Activated naive CD8-positive, alpha-beta T cell treated with anti-CD3 and anti-CD28 coated beads, Interleukin-2, amount 50 U/mL, for 24 hours (primary cell): ENCODE data around the gene TFPT.
"Not testable (repeated sequence)": the region's sequence is repeated elsewhere in the genome, so short reads cannot be mapped to it uniquely, and the experiment has no call there.

Experiments used
- ATAC-seq: fragments of 150-1000 bp; cut with Tn5 transposase; one replicate; pipeline ENCODE4 v1.10.0; 2021
- DNase-seq: peaks from one replicate; pipeline ENCODE4 v3.0.0; 2021
- H3K27ac Mint-ChIP-seq: one replicate; pipeline ENCODE4 v1.8.0; 2021; ENCODE audit warnings: mild to moderate bottlenecking, mixed read lengths
- H3K27me3 Mint-ChIP-seq: one replicate; pipeline ENCODE4 v1.8.0; 2021; ENCODE audit warnings: mixed read lengths
- H3K36me3 Mint-ChIP-seq: one replicate; pipeline ENCODE4 v1.8.0; 2021; ENCODE audit warnings: low read depth, mixed read lengths
- H3K4me1 Mint-ChIP-seq: one replicate; pipeline ENCODE4 v1.8.0; 2021; ENCODE audit warnings: mixed read lengths
- H3K4me3 Mint-ChIP-seq: one replicate; pipeline ENCODE4 v1.8.0; 2021; ENCODE audit warnings: mild to moderate bottlenecking, moderate library complexity, mixed read lengths
- H3K9me3 Mint-ChIP-seq: one replicate; pipeline ENCODE4 v1.8.0; 2021; ENCODE audit warnings: mixed read lengths

The TFPT gene

GRCh38 chr19:54114340-54115108 lies 933 bp downstream of the TFPT start:
- Mint-ChIP-seq H3K9me3 (no peaks in the 10 kb centered on the region), H3K27me3 (peaks cover 3% of the 10 kb centered on the region), H3K4me1 (peaks cover 35% of the 10 kb centered on the region), H3K27ac (peak overlapping the region; percentile 99), H3K4me3 (peak overlapping the region; percentile 98), H3K36me3 (peaks cover 27% of the 10 kb centered on the region)
- ATAC-seq (peak; percentile 51), DNase-seq (peak; percentile 64)

GRCh38 chr19:54109651-54110050 lies 5.8 kb downstream of the TFPT start:
- H3K9me3 Mint-ChIP-seq: no peaks in the 10 kb centered on the region
- H3K4me3 Mint-ChIP-seq: no peak overlapping the region
- H3K36me3 Mint-ChIP-seq: peaks cover 37% of the 10 kb centered on the region
- H3K27ac Mint-ChIP-seq: no peak overlapping the region
- DNase-seq (no peak), ATAC-seq (peak; percentile 55)
- no peaks in the 10 kb centered on the region for H3K27me3 Mint-ChIP-seq
- peaks cover 17% of the 10 kb centered on the region for H3K4me1 Mint-ChIP-seq

GRCh38 chr19:54108496-54108895 lies 7.0 kb downstream of the TFPT start:
- Mint-ChIP-seq H3K9me3 (no peaks in the 10 kb centered on the region), H3K4me1 (peaks cover 11% of the 10 kb centered on the region), H3K27ac (no peak overlapping the region), H3K36me3 (peaks cover 36% of the 10 kb centered on the region), H3K27me3 (no peaks in the 10 kb centered on the region), H3K4me3 (no peak overlapping the region)
- no peak for ATAC-seq
- DNase-seq: no peak

- no peaks in the 10 kb centered on the region for H3K9me3 Mint-ChIP-seq
- peaks cover 11% of the 10 kb centered on the region for H3K4me1 Mint-ChIP-seq
- H3K27me3 Mint-ChIP-seq: no peaks in the 10 kb centered on the region
- ATAC-seq: no peak
- H3K27ac Mint-ChIP-seq: no peak overlapping the region
- DNase-seq: no peak
- H3K4me3 Mint-ChIP-seq: no peak overlapping the region
- H3K36me3 Mint-ChIP-seq: peaks cover 32% of the 10 kb centered on the region
Measured at GRCh38 chr19:54107876-54108490, 7.5 kb downstream of the TFPT start.

GRCh38 chr19:54106716-54107115 lies 8.7 kb downstream of the TFPT start:
- ATAC-seq (no peak), DNase-seq (no peak)
- peaks cover 17% of the 10 kb centered on the region for H3K4me1 Mint-ChIP-seq
- no peaks in the 10 kb centered on the region for H3K27me3 Mint-ChIP-seq
- peaks cover 33% of the 10 kb centered on the region for H3K36me3 Mint-ChIP-seq
- no peak overlapping the region for H3K27ac Mint-ChIP-seq
- H3K9me3 Mint-ChIP-seq: no peaks in the 10 kb centered on the region
- no peak overlapping the region for H3K4me3 Mint-ChIP-seq

GRCh38 chr19:54105796-54106195 lies 9.7 kb downstream of the TFPT start:
- H3K27me3 Mint-ChIP-seq: no peaks in the 10 kb centered on the region
- H3K27ac Mint-ChIP-seq: no peak overlapping the region
- peaks cover 31% of the 10 kb centered on the region for H3K36me3 Mint-ChIP-seq
- peaks cover 18% of the 10 kb centered on the region for H3K4me1 Mint-ChIP-seq
- ATAC-seq (no peak), DNase-seq (no peak)
- no peaks in the 10 kb centered on the region for H3K9me3 Mint-ChIP-seq
- H3K4me3 Mint-ChIP-seq: no peak overlapping the region

- Mint-ChIP-seq H3K9me3 (no peaks in the 10 kb centered on the region), H3K36me3 (peaks cover 27% of the 10 kb centered on the region), H3K4me1 (peaks cover 18% of the 10 kb centered on the region), H3K27ac (no peak overlapping the region), H3K4me3 (no peak overlapping the region), H3K27me3 (no peaks in the 10 kb centered on the region)
- no peak for ATAC-seq
- no peak for DNase-seq
Measured at GRCh38 chr19:54104998-54105715, 10.3 kb downstream of the TFPT start.

- H3K27me3 Mint-ChIP-seq: no peaks in the 10 kb centered on the region
Measured at GRCh38 chr19:54102421-54103169, 12.9 kb downstream of the TFPT start, which contains the start of gene NDUFA3. NDUFA3 (plus strand) TSS chr19:54102855; CDS start chr19:54102879, 24 bp downstream.

GRCh38 chr19:54100561-54100960 lies 14.9 kb downstream of the TFPT start, which contains the start of gene OSCAR:
OSCAR (minus strand) TSS chr19:54100803; CDS start chr19:54100792, 11 bp downstream.
- Mint-ChIP-seq H3K4me1 (peaks cover 22% of the 10 kb centered on the region), H3K9me3 (no peaks in the 10 kb centered on the region), H3K36me3 (peaks cover 10% of the 10 kb centered on the region), H3K27me3 (peaks cover 5% of the 10 kb centered on the region), H3K27ac (no peak within 1 kb of the TSS), H3K4me3 (peak within 1 kb of the TSS; percentile 51)
- DNase-seq (no peak), ATAC-seq (no peak)

More at GRCh38 chr19:54102421-54103169, 12.9 kb downstream of the TFPT start, which contains the start of gene NDUFA3:
- H3K4me3 Mint-ChIP-seq: peak within 1 kb of the TSS; percentile 93
- peak within 1 kb of the TSS; percentile 92 for H3K27ac Mint-ChIP-seq
- no peaks in the 10 kb centered on the region for H3K9me3 Mint-ChIP-seq
- ATAC-seq: peak; percentile 98
- H3K36me3 Mint-ChIP-seq: peaks cover 24% of the 10 kb centered on the region
- DNase-seq: peak; percentile 96
- peaks cover 18% of the 10 kb centered on the region for H3K4me1 Mint-ChIP-seq

- H3K27me3 Mint-ChIP-seq, DNase-seq, ATAC-seq, H3K4me3 Mint-ChIP-seq, H3K27ac Mint-ChIP-seq, H3K36me3 Mint-ChIP-seq, H3K9me3 Mint-ChIP-seq: not testable (repeated sequence)
- H3K4me1 Mint-ChIP-seq: peaks cover 23% of the 10 kb centered on the region
Measured at GRCh38 chr19:54099903-54100255, 15.6 kb downstream of the TFPT start.

- ATAC-seq (no peak), DNase-seq (no peak)
- H3K27me3 Mint-ChIP-seq: peaks cover 14% of the 10 kb centered on the region
- peaks cover 4% of the 10 kb centered on the region for H3K36me3 Mint-ChIP-seq
- no peak overlapping the region for H3K27ac Mint-ChIP-seq
- no peak overlapping the region for H3K4me3 Mint-ChIP-seq
- no peaks in the 10 kb centered on the region for H3K9me3 Mint-ChIP-seq
- H3K4me1 Mint-ChIP-seq: peaks cover 23% of the 10 kb centered on the region
Measured at GRCh38 chr19:54099190-54099902, 16.1 kb downstream of the TFPT start.

GRCh38 chr19:54096617-54097106 lies 18.8 kb downstream of the TFPT start:
- no peaks in the 10 kb centered on the region for H3K9me3 Mint-ChIP-seq
- H3K36me3 Mint-ChIP-seq: no peaks in the 10 kb centered on the region
- H3K4me1 Mint-ChIP-seq: peaks cover 9% of the 10 kb centered on the region
- ATAC-seq: peak; percentile 33
- no peak for DNase-seq
- no peak overlapping the region for H3K27ac Mint-ChIP-seq
- H3K4me3 Mint-ChIP-seq: peak overlapping the region; percentile 64
- H3K27me3 Mint-ChIP-seq: peaks cover 24% of the 10 kb centered on the region

GRCh38 chr19:54095859-54096616 lies 19.4 kb downstream of the TFPT start:
- Mint-ChIP-seq H3K27me3 (peaks cover 28% of the 10 kb centered on the region), H3K4me3 (peak overlapping the region; percentile 66)
- H3K27ac Mint-ChIP-seq, H3K36me3 Mint-ChIP-seq, H3K9me3 Mint-ChIP-seq, H3K4me1 Mint-ChIP-seq: not testable (repeated sequence)
- DNase-seq (peak; percentile 59), ATAC-seq (peak; percentile 76)
